Natural killer cell (primary cell): ENCODE data around the gene SLC25A13. TPM values are rescaled to one million over a fixed set of nuclear protein-coding genes. Genes with fewer than 3 reads are reported as not detected.

Experiments
- ATAC-seq, 3 donors: fragments of 150-1000 bp in 2 of 3; fragments of 200-7000 bp in 1 of 3; cut with Tn5 transposase; 1 replicate in 1 of 3; 2 replicates in 2 of 3; pipeline ENCODE4 v1.10.0; 2021; ENCODE audit warnings: mild to moderate bottlenecking in 2 of 3, moderate library complexity in 2 of 3
- DNase-seq, 2 donors: peaks; one replicate each; pipeline versions ENCODE4 v3.0.0 to v3.0.0-alpha.2; 2013 to 2021; ENCODE audit warnings: mixed read lengths in 1 of 2
- H3K27ac ChIP-seq: one replicate; pipeline ENCODE4 v1.5.1; 2013; ENCODE audit warnings: mild to moderate bottlenecking, low read length
- H3K27me3 ChIP-seq: one replicate; pipeline ENCODE4 v1.6.1; 2013; ENCODE audit warnings: low read length; ENCODE audit not compliant: control insufficient read depth, insufficient read depth
- H3K36me3 ChIP-seq: one replicate; pipeline ENCODE4 v1.6.1; 2013; ENCODE audit warnings: low read length; ENCODE audit not compliant: control insufficient read depth, insufficient read depth
- H3K4me1 ChIP-seq: one replicate; pipeline ENCODE4 v1.6.1; 2013; ENCODE audit warnings: low read length; ENCODE audit not compliant: control insufficient read depth, insufficient read depth
- H3K4me3 ChIP-seq: one replicate; pipeline ENCODE4 v1.5.1; 2013; ENCODE audit warnings: low read length
- H3K9me3 ChIP-seq: one replicate; pipeline ENCODE4 v1.6.1; 2013; ENCODE audit warnings: low read length; ENCODE audit not compliant: control insufficient read depth, insufficient read depth
- H3K27ac Mint-ChIP-seq, 2 donors: one replicate each; pipeline ENCODE4 v1.8.0; 2022; ENCODE audit warnings: mild to moderate bottlenecking in 2 of 2, mixed read lengths in 2 of 2, moderate library complexity in 1 of 2
- H3K27me3 Mint-ChIP-seq, 2 donors: one replicate each; pipeline ENCODE4 v1.8.0; 2022; ENCODE audit warnings: low read depth in 2 of 2, mixed read lengths in 2 of 2
- H3K36me3 Mint-ChIP-seq: one replicate; pipeline ENCODE4 v1.8.0; 2022; ENCODE audit warnings: mixed read lengths
- H3K4me1 Mint-ChIP-seq, 2 donors: one replicate each; pipeline ENCODE4 v1.8.0; 2022; ENCODE audit warnings: mixed read lengths in 2 of 2
- H3K4me3 Mint-ChIP-seq: one replicate; pipeline ENCODE4 v1.8.0; 2022; ENCODE audit warnings: mild to moderate bottlenecking, moderate library complexity, mixed read lengths
- H3K9me3 Mint-ChIP-seq, 2 donors: one replicate each; pipeline ENCODE4 v1.8.0; 2022; ENCODE audit warnings: mixed read lengths in 2 of 2
- CTCF ChIP-seq: fragments of 200-600 bp; IDR thresholded peaks from one replicate; pipeline ENCODE4 v1.8.0; 2022; ENCODE audit warnings: antibody characterized with exemption
- WGBS: methylation state at CpG from one replicate; pipeline ENCODE4 v1.1.7; 2013; ENCODE audit warnings: missing lambda C conversion rate; ENCODE audit not compliant: insufficient coverage; 5-methylcytosine and 5-hydroxymethylcytosine counted together
- intact Hi-C: fragments of 100-400 bp; cut with micrococcal nuclease; formaldehyde crosslinking; loops from one replicate; pipeline ENCODE4 v1.14.2; 2022
- total RNA-seq, 4 donors: library from RNA; stranded (reverse); fragments of 120-200 nt in 1 of 4; gene quantifications; one replicate each; pipeline versions ENCODE4 v1.2.3 to v1.2.4, GENCODE V29; 2013 to 2022

Gene SLC25A13
- total RNA-seq, 3 donors from 2014 or later (not counting 1 experiment from before 2014, with no cell fraction given), result 16.9 to 20.8 (median 20.5) TPM

DNA sequence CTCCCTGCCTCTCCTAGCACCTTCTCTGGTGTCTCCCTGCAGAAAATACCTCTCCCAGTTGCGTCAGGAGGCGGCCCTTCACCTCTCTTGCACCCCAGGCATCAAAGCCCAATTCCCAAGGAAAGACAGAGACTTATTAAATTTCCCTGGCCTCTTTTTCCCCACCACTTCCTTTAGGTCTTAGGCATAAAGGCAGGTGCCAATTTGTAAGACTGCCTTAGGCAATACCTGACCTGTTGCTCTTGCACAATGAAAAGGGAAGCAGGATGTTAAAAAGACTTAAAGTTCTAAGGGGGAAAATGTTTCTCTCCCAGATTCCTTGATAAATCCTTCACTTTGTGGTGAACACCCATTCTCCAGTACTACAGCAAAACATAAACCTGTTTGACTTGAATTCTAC is 186.7 kb downstream of the SLC25A13 start:
- no peak overlapping the region for H3K27ac Mint-ChIP-seq
- H3K36me3 ChIP-seq, result no peaks in the 10 kb centered on the region
- no peaks in the 10 kb centered on the region for H3K4me1 ChIP-seq
- intact Hi-C loops, result no loop called here
- 98% methylated on average over 2 of the region's 2 CpGs for WGBS
- H3K9me3 Mint-ChIP-seq, result no peaks in the 10 kb centered on the region
- DNase-seq (no peak), ATAC-seq (no peak)
- peaks cover 5% of the 10 kb centered on the region for H3K36me3 Mint-ChIP-seq
- H3K4me1 Mint-ChIP-seq, result no peaks in the 10 kb centered on the region
- no peaks in the 10 kb centered on the region for H3K27me3 ChIP-seq
- no peaks in the 10 kb centered on the region for H3K9me3 ChIP-seq
- no peaks in the 10 kb centered on the region for H3K27me3 Mint-ChIP-seq
- no peak overlapping the region for H3K4me3 Mint-ChIP-seq
- no peak overlapping the region for H3K4me3 ChIP-seq
- TF ChIP-seq CTCF, result no peak
- H3K27ac ChIP-seq, result no peak overlapping the region

- WGBS, result 100% methylated on average over 3 of the region's 3 CpGs
- ATAC-seq (no peak), DNase-seq (no peak)
- TF ChIP-seq CTCF, result no peak
- H3K36me3 ChIP-seq, result no peaks in the 10 kb centered on the region
- H3K4me1 ChIP-seq, result no peaks in the 10 kb centered on the region
- no peak overlapping the region for H3K4me3 Mint-ChIP-seq
- no peaks in the 10 kb centered on the region for H3K9me3 ChIP-seq
- H3K27me3 Mint-ChIP-seq, result no peaks in the 10 kb centered on the region
- H3K27ac Mint-ChIP-seq, result no peak overlapping the region
- intact Hi-C loops, result no loop called here
- H3K9me3 Mint-ChIP-seq, result no peaks in the 10 kb centered on the region
- peaks cover 5% of the 10 kb centered on the region for H3K36me3 Mint-ChIP-seq
- no peak overlapping the region for H3K27ac ChIP-seq
- H3K27me3 ChIP-seq, result no peaks in the 10 kb centered on the region
- H3K4me3 ChIP-seq, result no peak overlapping the region
- H3K4me1 Mint-ChIP-seq, result no peaks in the 10 kb centered on the region
These were observed 190.4 kb downstream of the SLC25A13 start for GRCh38 chr7:96131525-96131924.

GRCh38 chr7:96127746-96128145 is 194.2 kb downstream of the SLC25A13 start:
- no peaks in the 10 kb centered on the region for H3K27me3 ChIP-seq
- no peak for TF ChIP-seq CTCF
- intact Hi-C loops, result no loop called here
- no peaks in the 10 kb centered on the region for H3K9me3 ChIP-seq
- H3K36me3 Mint-ChIP-seq, result no peaks in the 10 kb centered on the region
- no peak overlapping the region for H3K4me3 Mint-ChIP-seq
- no peaks in the 10 kb centered on the region for H3K9me3 Mint-ChIP-seq
- DNase-seq, result no peak
- H3K4me1 ChIP-seq, result no peaks in the 10 kb centered on the region
- H3K27ac ChIP-seq, result no peak overlapping the region
- H3K4me3 ChIP-seq, result no peak overlapping the region
- no peaks in the 10 kb centered on the region for H3K36me3 ChIP-seq
- no peak overlapping the region for H3K27ac Mint-ChIP-seq
- WGBS, result 92% methylated on average over 2 of the region's 2 CpGs
- ATAC-seq, result no peak
- H3K27me3 Mint-ChIP-seq, result no peaks in the 10 kb centered on the region
- H3K4me1 Mint-ChIP-seq, result peaks cover 0 to 4% of the 10 kb centered on the region in 2 donors

DNA sequence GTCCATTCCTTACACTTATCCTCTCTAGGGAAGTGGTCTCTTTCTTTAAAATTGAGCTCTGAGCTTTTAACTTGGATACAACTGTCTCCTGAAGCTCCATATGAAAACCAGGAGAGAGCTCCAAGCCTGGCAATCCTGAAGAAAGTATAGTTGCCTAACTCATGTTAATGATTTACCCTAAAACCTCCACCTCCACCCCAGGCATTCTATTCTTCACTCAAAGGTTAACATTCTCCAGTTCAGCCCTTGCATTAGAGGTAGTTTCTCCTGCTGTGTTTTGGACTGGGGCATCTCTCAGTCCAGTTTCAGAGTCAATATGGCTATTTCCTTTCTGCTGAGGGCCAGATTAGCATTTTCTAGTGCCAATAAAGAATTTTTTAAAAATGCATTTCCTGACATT is 195.5 kb downstream of the SLC25A13 start:
- no peaks in the 10 kb centered on the region for H3K9me3 ChIP-seq
- H3K27me3 Mint-ChIP-seq, result no peaks in the 10 kb centered on the region
- no peak overlapping the region for H3K4me3 Mint-ChIP-seq
- peaks cover 2% of the 10 kb centered on the region for H3K36me3 Mint-ChIP-seq
- no peaks in the 10 kb centered on the region for H3K9me3 Mint-ChIP-seq
- H3K4me1 Mint-ChIP-seq, result peaks cover 0 to 4% of the 10 kb centered on the region in 2 donors
- intact Hi-C loops, result no loop called here
- no peak for ATAC-seq
- no peaks in the 10 kb centered on the region for H3K27me3 ChIP-seq
- no peak overlapping the region for H3K4me3 ChIP-seq
- H3K36me3 ChIP-seq, result no peaks in the 10 kb centered on the region
- no peak overlapping the region for H3K27ac ChIP-seq
- H3K4me1 ChIP-seq, result no peaks in the 10 kb centered on the region
- TF ChIP-seq CTCF, result no peak
- no peak for DNase-seq
- H3K27ac Mint-ChIP-seq, result no peak overlapping the region
